ENCODE measurements around the gene CCDC85B.

DNA sequence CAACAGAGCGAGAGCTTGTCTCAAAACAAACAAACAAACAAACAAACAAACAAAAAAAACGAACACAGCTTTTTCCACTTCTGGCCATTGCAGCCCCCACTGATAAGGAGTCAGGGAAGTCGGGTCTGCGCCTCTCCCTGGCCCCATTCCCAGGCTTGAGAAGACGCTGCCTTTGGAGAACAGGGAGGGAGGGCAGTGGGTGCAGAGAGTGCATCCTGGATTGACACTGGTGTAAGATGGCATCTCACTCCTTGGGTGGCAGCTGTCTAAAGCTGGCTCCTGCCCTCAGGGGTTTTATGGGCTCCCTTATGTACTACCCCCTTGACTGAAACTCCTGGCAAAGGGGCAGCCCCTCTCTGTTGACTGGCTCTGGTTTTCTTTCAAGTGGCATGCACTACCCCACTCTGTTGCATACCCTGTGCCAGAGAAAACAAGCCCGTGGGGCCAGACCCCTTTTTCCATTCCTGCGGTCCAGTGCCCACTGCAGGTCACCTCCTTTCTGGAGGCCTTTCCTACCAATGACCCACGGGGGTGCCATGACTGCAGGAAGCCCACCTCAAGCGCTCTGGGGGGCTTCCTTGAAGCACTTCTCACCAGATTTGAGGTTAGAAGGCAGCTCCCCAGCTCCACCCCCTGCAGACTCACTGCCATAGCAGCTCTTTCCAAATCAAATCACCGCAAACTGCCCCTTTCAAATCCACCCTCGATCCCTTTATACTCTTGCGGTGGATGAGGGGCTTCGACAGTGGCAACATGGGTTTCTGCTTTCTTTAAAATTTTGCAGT is 41.5 kb downstream of the CCDC85B start:
- TF ChIP-seq, protein P1, sequence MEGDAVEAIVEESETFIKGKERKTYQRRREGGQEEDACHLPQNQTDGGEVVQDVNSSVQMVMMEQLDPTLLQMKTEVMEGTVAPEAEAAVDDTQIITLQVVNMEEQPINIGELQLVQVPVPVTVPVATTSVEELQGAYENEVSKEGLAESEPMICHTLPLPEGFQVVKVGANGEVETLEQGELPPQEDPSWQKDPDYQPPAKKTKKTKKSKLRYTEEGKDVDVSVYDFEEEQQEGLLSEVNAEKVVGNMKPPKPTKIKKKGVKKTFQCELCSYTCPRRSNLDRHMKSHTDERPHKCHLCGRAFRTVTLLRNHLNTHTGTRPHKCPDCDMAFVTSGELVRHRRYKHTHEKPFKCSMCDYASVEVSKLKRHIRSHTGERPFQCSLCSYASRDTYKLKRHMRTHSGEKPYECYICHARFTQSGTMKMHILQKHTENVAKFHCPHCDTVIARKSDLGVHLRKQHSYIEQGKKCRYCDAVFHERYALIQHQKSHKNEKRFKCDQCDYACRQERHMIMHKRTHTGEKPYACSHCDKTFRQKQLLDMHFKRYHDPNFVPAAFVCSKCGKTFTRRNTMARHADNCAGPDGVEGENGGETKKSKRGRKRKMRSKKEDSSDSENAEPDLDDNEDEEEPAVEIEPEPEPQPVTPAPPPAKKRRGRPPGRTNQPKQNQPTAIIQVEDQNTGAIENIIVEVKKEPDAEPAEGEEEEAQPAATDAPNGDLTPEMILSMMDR (IDR thresholded peaks at IDR 0.05; ENCODE audit: poor library complexity, severe bottlenecking), result no peak
- TF ChIP-seq, protein P2, sequence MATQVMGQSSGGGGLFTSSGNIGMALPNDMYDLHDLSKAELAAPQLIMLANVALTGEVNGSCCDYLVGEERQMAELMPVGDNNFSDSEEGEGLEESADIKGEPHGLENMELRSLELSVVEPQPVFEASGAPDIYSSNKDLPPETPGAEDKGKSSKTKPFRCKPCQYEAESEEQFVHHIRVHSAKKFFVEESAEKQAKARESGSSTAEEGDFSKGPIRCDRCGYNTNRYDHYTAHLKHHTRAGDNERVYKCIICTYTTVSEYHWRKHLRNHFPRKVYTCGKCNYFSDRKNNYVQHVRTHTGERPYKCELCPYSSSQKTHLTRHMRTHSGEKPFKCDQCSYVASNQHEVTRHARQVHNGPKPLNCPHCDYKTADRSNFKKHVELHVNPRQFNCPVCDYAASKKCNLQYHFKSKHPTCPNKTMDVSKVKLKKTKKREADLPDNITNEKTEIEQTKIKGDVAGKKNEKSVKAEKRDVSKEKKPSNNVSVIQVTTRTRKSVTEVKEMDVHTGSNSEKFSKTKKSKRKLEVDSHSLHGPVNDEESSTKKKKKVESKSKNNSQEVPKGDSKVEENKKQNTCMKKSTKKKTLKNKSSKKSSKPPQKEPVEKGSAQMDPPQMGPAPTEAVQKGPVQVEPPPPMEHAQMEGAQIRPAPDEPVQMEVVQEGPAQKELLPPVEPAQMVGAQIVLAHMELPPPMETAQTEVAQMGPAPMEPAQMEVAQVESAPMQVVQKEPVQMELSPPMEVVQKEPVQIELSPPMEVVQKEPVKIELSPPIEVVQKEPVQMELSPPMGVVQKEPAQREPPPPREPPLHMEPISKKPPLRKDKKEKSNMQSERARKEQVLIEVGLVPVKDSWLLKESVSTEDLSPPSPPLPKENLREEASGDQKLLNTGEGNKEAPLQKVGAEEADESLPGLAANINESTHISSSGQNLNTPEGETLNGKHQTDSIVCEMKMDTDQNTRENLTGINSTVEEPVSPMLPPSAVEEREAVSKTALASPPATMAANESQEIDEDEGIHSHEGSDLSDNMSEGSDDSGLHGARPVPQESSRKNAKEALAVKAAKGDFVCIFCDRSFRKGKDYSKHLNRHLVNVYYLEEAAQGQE (IDR thresholded peaks at IDR 0.05; ENCODE audit: borderline replicate concordance), result no peak
- TF ChIP-seq EZH2 (IDR thresholded peaks at IDR 0.05; ENCODE audit: borderline replicate concordance, insufficient read depth, low read length, poor library complexity, severe bottlenecking), result no peak

Data from neural cell (in vitro differentiated cells).